GM12878 (cell line): ENCODE data around the gene ADAMTSL1. TPM values are rescaled to one million over a fixed set of nuclear protein-coding genes. Genes with fewer than 3 reads are reported as not detected.

Source experiments
- ATF2 ChIP-seq: IDR thresholded peaks from 2 replicates; pipeline ENCODE4 v1.6.1; 2012; ENCODE audit warnings: low read length, inconsistent platforms
- CUX1 ChIP-seq: IDR thresholded peaks from 2 replicates; pipeline ENCODE4 v1.6.1; 2012; ENCODE audit warnings: improper control_type of control experiment, low read depth, low read length; ENCODE audit not compliant: insufficient replicate concordance
- PRDM15 ChIP-seq: fragments of 450-650 bp; formaldehyde crosslinking; IDR thresholded peaks from 2 replicates; pipeline ENCODE4 v1.4.0; 2020; ENCODE audit warnings: mild to moderate bottlenecking, moderate library complexity
- polyA plus RNA-seq, 11 experiments: library from polyadenylated mRNA; depleted of rRNA in 4 of 11; unstranded in 6 of 11; stranded (reverse) in 5 of 11; fragments of >200 nt; fragmentation: Nextera tagmentation in 4 of 11; fragmentation: Illumina TruSeq in 1 of 11; extraction: Ambion mirVana in 4 of 11; extraction: Trizol in 1 of 11; gene quantifications; 1 replicate in 1 of 11; 2 replicates in 10 of 11; pipeline versions ENCODE4 v1.2.1 to v1.2.3, GENCODE V29; 2011 to 2016; ENCODE audit warnings: inconsistent platforms in 2 of 11, missing spikeins in 2 of 11, low read depth in 1 of 11
- total RNA-seq, 4 experiments: library from RNA; depleted of rRNA in 3 of 4; stranded (reverse); fragments of >200 nt in 3 of 4; fragmentation: Illumina TruSeq in 1 of 4; extraction: Trizol in 1 of 4; gene quantifications; 2 replicates each; pipeline versions ENCODE4 v1.2.1 to v1.2.3, GENCODE V29; 2013 to 2021

Gene ADAMTSL1
- total and polyA plus RNA-seq, 10 of the 15 experiments (the other 5 are each of a cell fraction or from before 2014, with no cell fraction given): 0.01 to 0.10 (median 0.07) TPM; not detected in 6

GRCh38 chr9:18573021-18573556 is 99.1 kb downstream of the ADAMTSL1 start (continued):
- no peak for TF ChIP-seq ATF2
- no peak for TF ChIP-seq PRDM15 (CRISPR knock-in tag)
- TF ChIP-seq CUX1: no peak
